Measurements from ENCODE around the gene ATP5PF.

DNA sequence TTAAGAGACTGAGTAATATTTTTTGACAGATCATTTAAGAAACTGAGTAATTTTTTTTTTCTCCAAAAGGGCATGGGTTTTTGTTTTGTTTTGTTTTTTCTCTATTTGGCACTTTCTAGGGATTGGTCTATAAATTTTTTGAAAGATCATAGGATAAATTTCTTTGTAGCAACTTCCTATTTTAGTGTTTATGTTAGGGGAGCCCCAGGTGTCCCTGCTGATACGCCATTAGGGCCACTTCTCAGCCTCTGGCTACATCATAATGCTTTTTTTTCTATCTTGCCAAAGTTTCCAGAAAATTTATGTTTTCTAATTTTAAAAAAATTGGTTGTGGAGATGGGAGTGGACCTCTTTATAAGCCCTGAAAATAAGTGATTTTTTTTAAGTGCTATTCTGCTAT lies 2.7 kb upstream of the ATP5PF start:
- TF ChIP-seq CTCF (IDR thresholded peaks at IDR 0.05) (no peak), ZFX (IDR thresholded peaks at IDR 0.05; ENCODE audit: borderline replicate concordance) (no peak)
